Measurements from ENCODE around the gene TPK1. TPM values are rescaled to one million over a fixed set of nuclear protein-coding genes. Genes with fewer than 3 reads are reported as not detected.

TPK1 gene
- polyA plus RNA-seq, 1 of the 3 experiments (the other 2 are of a cell fraction), result 3.3 TPM

DNA sequence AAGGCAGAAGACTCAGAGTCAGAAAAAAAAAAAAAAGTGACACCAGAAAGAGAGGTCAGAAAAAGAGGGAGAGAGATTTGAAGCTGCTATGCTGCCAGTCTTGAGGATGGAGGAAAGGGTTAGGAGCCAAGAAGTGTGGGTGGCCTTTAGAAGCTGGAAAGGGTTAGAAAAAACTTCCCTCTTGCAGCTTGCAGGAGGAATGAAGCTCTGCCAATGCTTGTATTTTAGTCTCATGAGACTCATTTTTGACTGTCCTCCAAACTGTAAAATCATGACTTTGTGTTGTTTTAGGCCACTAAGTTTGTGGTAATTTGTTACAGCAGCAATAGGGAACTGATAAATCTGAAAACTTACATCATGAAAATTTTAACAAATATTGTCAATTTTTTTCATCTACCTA, 304.7 kb downstream of the TPK1 start:
- Histone ChIP-seq H3K4me3 (ENCODE audit: low read depth in 2 of 2, low read length in 1 of 2) (no peak overlapping the region), H3K27ac (ENCODE audit: low read depth in 2 of 2, low read length in 1 of 2) (no peak overlapping the region), H3K4me2 (no peak overlapping the region), H3F3A (replicated peaks; ENCODE audit: insufficient read depth) (no peaks in the 10 kb centered on the region), H3K9me3 (no peaks in the 10 kb centered on the region), H4K20me1 (ENCODE audit: insufficient read depth) (no peaks in the 10 kb centered on the region), H2AFZ (ENCODE audit: low read depth) (no peak overlapping the region), H3K36me3 (replicated peaks in 1 of 2; ENCODE audit: control insufficient read depth in 1 of 2, insufficient read depth in 2 of 2, low read length in 1 of 2) (no peaks in the 10 kb centered on the region), H3K9ac (no peak overlapping the region), H3K9me2 (no peaks in the 10 kb centered on the region), H3K27me3 (ENCODE audit: insufficient read depth) (no peaks in the 10 kb centered on the region), H3K79me2 (ENCODE audit: insufficient read depth) (no peaks in the 10 kb centered on the region), H3K4me1 (ENCODE audit: control insufficient read depth in 1 of 2, insufficient read depth in 2 of 2, low read depth in 1 of 2, low read length in 1 of 2) (no peaks in the 10 kb centered on the region)
- ChIA-PET CTCF (no interaction called here), POLR2A (no interaction called here)
- no peak for DNase-seq
- no peak for TF ChIP-seq NRF1 (IDR thresholded peaks at IDR 0.05; ENCODE audit: low read depth, low read length)
- TF ChIP-seq EZH2phosphoT487 (IDR thresholded peaks at IDR 0.05; ENCODE audit: borderline replicate concordance, low read depth), result no peak
- TF ChIP-seq ELF1 (IDR thresholded peaks at IDR 0.05), result no peak
- TF ChIP-seq GABPA (IDR thresholded peaks at IDR 0.05; ENCODE audit: low read depth), result no peak
- no peak for TF ChIP-seq RXRA (IDR thresholded peaks at IDR 0.05; ENCODE audit: borderline replicate concordance, low read depth)
- no peak for TF ChIP-seq MEF2A (IDR thresholded peaks at IDR 0.05; ENCODE audit: borderline replicate concordance, low read depth)
- no peak for TF ChIP-seq JUND (IDR thresholded peaks at IDR 0.05)
- TF ChIP-seq EP300 (IDR thresholded peaks at IDR 0.05; ENCODE audit: borderline replicate concordance in 1 of 2, low read depth in 1 of 2, low read length in 1 of 2), result no peak
- no peak for TF ChIP-seq MAX (IDR thresholded peaks at IDR 0.05; ENCODE audit: low read depth)
- TF ChIP-seq PBX3 (IDR thresholded peaks at IDR 0.05), result no peak

DNA sequence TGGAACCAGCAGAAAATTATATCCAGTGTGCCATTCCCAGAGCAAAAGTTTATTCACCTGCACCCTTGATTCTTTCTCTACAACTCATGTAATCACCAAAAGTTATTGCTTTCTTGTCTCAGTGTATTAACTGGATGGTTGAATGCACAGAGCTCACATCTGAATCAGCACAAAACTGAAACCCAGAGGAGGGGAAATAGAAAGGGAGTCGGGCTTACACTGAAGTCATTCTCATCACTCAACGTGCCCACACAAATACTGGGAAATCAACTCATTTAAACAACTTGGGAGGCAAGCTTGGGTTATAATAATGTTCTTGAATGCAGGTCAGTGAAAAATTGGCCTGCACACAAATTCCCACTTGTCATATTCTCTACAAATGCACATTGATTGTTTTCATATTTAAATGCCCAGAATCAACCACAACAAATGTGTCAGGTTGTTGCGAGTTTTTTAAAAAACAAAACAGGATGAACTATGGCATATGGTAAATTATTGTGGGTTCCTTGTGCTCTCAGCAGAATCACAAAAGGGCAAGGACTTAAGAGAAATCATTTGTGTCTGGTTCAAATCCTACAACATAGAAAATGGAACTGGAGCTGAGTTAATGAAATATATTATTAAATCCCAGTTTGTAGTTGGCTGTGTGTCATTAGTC, 306.5 kb downstream of the TPK1 start:
- no peak overlapping the region for H3K27ac ChIP-seq (ENCODE audit: low read depth in 2 of 2, low read length in 1 of 2)
- 12% methylated on average over 3 of the region's 3 CpGs for WGBS (ENCODE audit: low lambda C conversion rate)
- TF ChIP-seq TEAD4 (IDR thresholded peaks at IDR 0.05; ENCODE audit: borderline replicate concordance, insufficient read depth) (no peak), FOSL2 (IDR thresholded peaks at IDR 0.05; ENCODE audit: borderline replicate concordance, low read depth) (no peak), ELF1 (IDR thresholded peaks at IDR 0.05) (no peak), POLR2AphosphoS5 (IDR thresholded peaks at IDR 0.05; ENCODE audit: low read depth, low read length) (no peak), NFIC (IDR thresholded peaks at IDR 0.05; ENCODE audit: borderline replicate concordance) (no peak), EP300 (IDR thresholded peaks at IDR 0.05; ENCODE audit: borderline replicate concordance in 1 of 2, low read depth in 1 of 2, low read length in 1 of 2) (no peak), SIN3A (IDR thresholded peaks at IDR 0.05; ENCODE audit: borderline replicate concordance, low read depth, low read length) (no peak), EZH2phosphoT487 (IDR thresholded peaks at IDR 0.05; ENCODE audit: borderline replicate concordance, low read depth) (no peak), REST (IDR thresholded peaks at IDR 0.05; ENCODE audit: low read depth, low read length) (no peak), MXI1 (IDR thresholded peaks at IDR 0.05; ENCODE audit: low read depth, low read length) (no peak), TAF1 (IDR thresholded peaks at IDR 0.05; ENCODE audit: borderline replicate concordance, low read depth, low read length) (no peak), JUND (IDR thresholded peaks at IDR 0.05) (no peak), PBX3 (IDR thresholded peaks at IDR 0.05) (no peak), SMC3 (IDR thresholded peaks at IDR 0.05; ENCODE audit: low read depth, low read length) (no peak), RXRA (IDR thresholded peaks at IDR 0.05; ENCODE audit: borderline replicate concordance, low read depth) (no peak)
- TF ChIP-seq, protein P1, sequence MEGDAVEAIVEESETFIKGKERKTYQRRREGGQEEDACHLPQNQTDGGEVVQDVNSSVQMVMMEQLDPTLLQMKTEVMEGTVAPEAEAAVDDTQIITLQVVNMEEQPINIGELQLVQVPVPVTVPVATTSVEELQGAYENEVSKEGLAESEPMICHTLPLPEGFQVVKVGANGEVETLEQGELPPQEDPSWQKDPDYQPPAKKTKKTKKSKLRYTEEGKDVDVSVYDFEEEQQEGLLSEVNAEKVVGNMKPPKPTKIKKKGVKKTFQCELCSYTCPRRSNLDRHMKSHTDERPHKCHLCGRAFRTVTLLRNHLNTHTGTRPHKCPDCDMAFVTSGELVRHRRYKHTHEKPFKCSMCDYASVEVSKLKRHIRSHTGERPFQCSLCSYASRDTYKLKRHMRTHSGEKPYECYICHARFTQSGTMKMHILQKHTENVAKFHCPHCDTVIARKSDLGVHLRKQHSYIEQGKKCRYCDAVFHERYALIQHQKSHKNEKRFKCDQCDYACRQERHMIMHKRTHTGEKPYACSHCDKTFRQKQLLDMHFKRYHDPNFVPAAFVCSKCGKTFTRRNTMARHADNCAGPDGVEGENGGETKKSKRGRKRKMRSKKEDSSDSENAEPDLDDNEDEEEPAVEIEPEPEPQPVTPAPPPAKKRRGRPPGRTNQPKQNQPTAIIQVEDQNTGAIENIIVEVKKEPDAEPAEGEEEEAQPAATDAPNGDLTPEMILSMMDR (IDR thresholded peaks at IDR 0.05), result no peak

More for the DNA sequence above, 306.5 kb downstream of the TPK1 start:
- H3K79me2 ChIP-seq (ENCODE audit: insufficient read depth), result no peaks in the 10 kb centered on the region
- DNase-seq, result no peak
- H3F3A ChIP-seq (replicated peaks; ENCODE audit: insufficient read depth), result no peaks in the 10 kb centered on the region
- H3K4me2 ChIP-seq, result no peak overlapping the region
- no peak overlapping the region for H3K4me3 ChIP-seq (ENCODE audit: low read depth in 2 of 2, low read length in 1 of 2)
- H3K36me3 ChIP-seq (replicated peaks in 1 of 2; ENCODE audit: control insufficient read depth in 1 of 2, insufficient read depth in 2 of 2, low read length in 1 of 2), result no peaks in the 10 kb centered on the region
- no peaks in the 10 kb centered on the region for H3K27me3 ChIP-seq (ENCODE audit: insufficient read depth)
- no peak overlapping the region for H2AFZ ChIP-seq (ENCODE audit: low read depth)
- no peaks in the 10 kb centered on the region for H3K9me3 ChIP-seq
- no peaks in the 10 kb centered on the region for H4K20me1 ChIP-seq (ENCODE audit: insufficient read depth)
- no peaks in the 10 kb centered on the region for H3K9me2 ChIP-seq
- ChIA-PET CTCF (interaction anchor here (0.6 kb wide), 1 partner anchor 21 kb away, joined by 6 read pairs; no protein-coding TSS in a partner anchor), POLR2A (no interaction called here)
- H3K9ac ChIP-seq, result no peak overlapping the region
- no peaks in the 10 kb centered on the region for H3K4me1 ChIP-seq (ENCODE audit: control insufficient read depth in 1 of 2, insufficient read depth in 2 of 2, low read depth in 1 of 2, low read length in 1 of 2)
